Mucosa of descending colon (tissue), 3 donors: Measurements from ENCODE around the gene VCAN. TPM values are rescaled to one million over a fixed set of nuclear protein-coding genes. Genes with fewer than 3 reads are reported as not detected.

Experiments used
- ATAC-seq: fragments of 200-7000 bp; cut with Tn5 transposase; one replicate; pipeline ENCODE4 v1.9.1; 2020; ENCODE audit warnings: mild to moderate bottlenecking, moderate library complexity
- DNase-seq, 3 donors: peaks; one replicate each; pipeline ENCODE4 v3.0.0-alpha.2; 2020
- H3K36me3 ChIP-seq: fragments of 200-600 bp; one replicate; pipeline ENCODE4 v1.8.0; 2021; ENCODE audit warnings: low read depth, mild to moderate bottlenecking
- H3K4me1 ChIP-seq: fragments of 200-600 bp; one replicate; pipeline ENCODE4 v1.8.0; 2021; ENCODE audit warnings: low read depth, mild to moderate bottlenecking
- H3K4me3 ChIP-seq: fragments of 200-600 bp; one replicate; pipeline ENCODE4 v1.8.0; 2021; ENCODE audit warnings: mild to moderate bottlenecking
- H3K9me3 ChIP-seq: fragments of 200-600 bp; one replicate; pipeline ENCODE4 v1.8.0; 2021; ENCODE audit warnings: mild to moderate bottlenecking
- CTCF ChIP-seq: fragments of 200-600 bp; IDR thresholded peaks from one replicate; pipeline ENCODE4 v1.8.0; 2022; ENCODE audit warnings: antibody characterized with exemption, mild to moderate bottlenecking
- intact Hi-C, 2 donors: fragments of 100-400 bp; cut with DNase I in 1 of 2; cut with micrococcal nuclease in 1 of 2; formaldehyde crosslinking; loops; one replicate each; pipeline versions ENCODE4 v1.11.0 to v1.11.1; 2022; cut with DNase I, micrococcal nuclease
- total RNA-seq, 3 donors: library from RNA; stranded (reverse); fragmentation: NEBNext Ultra II Directional in 2 of 3; extraction: Animal tissue kit (Norgen Biotek cat#: 25700) in 2 of 3; gene quantifications; one replicate each; pipeline versions ENCODE4 v1.2.1 to v1.2.4, GENCODE V29; 2021 to 2023
- donor health status: DM: no; HTN: no; CAD: no; lungs with moderate emphysema.
- donor health status: DM: no; HTN: no; CAD: no.
- donor health status: DM: no; HTN: yes; CAD: no.

VCAN gene
- total RNA-seq, 3 donors from 2014 or later, result 8.8 to 36.0 (median 20.5) TPM

GRCh38 chr5:83441747-83442146 lies 29.8 kb upstream of the VCAN start:
- Histone ChIP-seq H3K4me1 (no peaks in the 10 kb centered on the region), H3K36me3 (no peaks in the 10 kb centered on the region), H3K4me3 (no peak overlapping the region), H3K9me3 (no peaks in the 10 kb centered on the region)
- ATAC-seq (no peak), DNase-seq (no peak)
- intact Hi-C loops, result no loop called here
- no peak for TF ChIP-seq CTCF

GRCh38 chr5:83443534-83443933 lies 28.0 kb upstream of the VCAN start:
- no peak overlapping the region for H3K4me3 ChIP-seq
- no peaks in the 10 kb centered on the region for H3K4me1 ChIP-seq
- H3K36me3 ChIP-seq, result no peaks in the 10 kb centered on the region
- H3K9me3 ChIP-seq, result no peaks in the 10 kb centered on the region
- no peak for DNase-seq
- intact Hi-C loops, result no loop called here
- ATAC-seq, result no peak
- no peak for TF ChIP-seq CTCF

- H3K4me1 ChIP-seq, result no peaks in the 10 kb centered on the region
- ATAC-seq (no peak), DNase-seq (no peak)
- no peaks in the 10 kb centered on the region for H3K9me3 ChIP-seq
- TF ChIP-seq CTCF, result no peak
- no peaks in the 10 kb centered on the region for H3K36me3 ChIP-seq
- intact Hi-C loops, result no loop called here
- no peak overlapping the region for H3K4me3 ChIP-seq
These were observed 27.1 kb upstream of the VCAN start for GRCh38 chr5:83444445-83444844.

GRCh38 chr5:83446253-83446947 lies 25.1 kb upstream of the VCAN start:
- intact Hi-C loops, result no loop called here
- TF ChIP-seq CTCF, result no peak
- H3K9me3 ChIP-seq, result no peaks in the 10 kb centered on the region

GRCh38 chr5:83447533-83447932 lies 24.0 kb upstream of the VCAN start:
- TF ChIP-seq CTCF, result no peak
- no peaks in the 10 kb centered on the region for H3K9me3 ChIP-seq
- no peak overlapping the region for H3K4me3 ChIP-seq
- intact Hi-C loops, result no loop called here
- no peaks in the 10 kb centered on the region for H3K36me3 ChIP-seq
- DNase-seq, result no peak
- ATAC-seq, result no peak
- no peaks in the 10 kb centered on the region for H3K4me1 ChIP-seq

More at GRCh38 chr5:83446253-83446947, 25.1 kb upstream of the VCAN start:
- Histone ChIP-seq H3K4me3 (no peak overlapping the region), H3K36me3 (no peaks in the 10 kb centered on the region), H3K4me1 (no peaks in the 10 kb centered on the region)
- DNase-seq, result no peak
- ATAC-seq, result no peak
